Liver (tissue), 3 donors: ENCODE results near the gene S1PR1.

Experiments used
- EGR1 ChIP-seq, 2 donors: IDR thresholded peaks; 2 replicates each; pipeline ENCODE4 v1.6.1; 2016 to 2018; ENCODE audit warnings: antibody characterized with exemption in 2 of 2, low read depth in 2 of 2
- JUND ChIP-seq, 2 donors: IDR thresholded peaks; 2 replicates each; pipeline ENCODE4 v1.6.1; 2016; ENCODE audit warnings: antibody characterized with exemption in 2 of 2
- MAX ChIP-seq: IDR thresholded peaks from 2 replicates; pipeline ENCODE4 v1.6.1; 2016; ENCODE audit warnings: antibody characterized with exemption
- REST ChIP-seq: IDR thresholded peaks from 2 replicates; pipeline ENCODE4 v1.6.1; 2016; ENCODE audit warnings: antibody characterized with exemption, mild to moderate bottlenecking
- RXRA ChIP-seq, 2 donors: IDR thresholded peaks; 2 replicates each; pipeline ENCODE4 v1.6.1; 2017 to 2018; ENCODE audit warnings: antibody characterized with exemption in 2 of 2, mild to moderate bottlenecking in 1 of 2
- TAF1 ChIP-seq: conservative IDR thresholded peaks from 2 replicates; pipeline ENCODE4 v1.6.1; 2016; ENCODE audit warnings: antibody characterized with exemption, mild to moderate bottlenecking
- TF ChIP-seq, protein P1 (sequence below): fragments of 150-350 bp; IDR thresholded peaks from 2 replicates; pipeline ENCODE4 v1.5.1; 2017; ENCODE audit warnings: improper control_type of control experiment, low read depth, low read length; ENCODE audit not compliant: missing input control
- TF ChIP-seq, protein P2 (sequence below): IDR thresholded peaks from 2 replicates; pipeline ENCODE4 v1.6.1; 2016; ENCODE audit warnings: antibody characterized with exemption
- donor health status: healthy.
- donor health status: healthy.

- TF ChIP-seq MAX = no peak
- TF ChIP-seq, protein P1, sequence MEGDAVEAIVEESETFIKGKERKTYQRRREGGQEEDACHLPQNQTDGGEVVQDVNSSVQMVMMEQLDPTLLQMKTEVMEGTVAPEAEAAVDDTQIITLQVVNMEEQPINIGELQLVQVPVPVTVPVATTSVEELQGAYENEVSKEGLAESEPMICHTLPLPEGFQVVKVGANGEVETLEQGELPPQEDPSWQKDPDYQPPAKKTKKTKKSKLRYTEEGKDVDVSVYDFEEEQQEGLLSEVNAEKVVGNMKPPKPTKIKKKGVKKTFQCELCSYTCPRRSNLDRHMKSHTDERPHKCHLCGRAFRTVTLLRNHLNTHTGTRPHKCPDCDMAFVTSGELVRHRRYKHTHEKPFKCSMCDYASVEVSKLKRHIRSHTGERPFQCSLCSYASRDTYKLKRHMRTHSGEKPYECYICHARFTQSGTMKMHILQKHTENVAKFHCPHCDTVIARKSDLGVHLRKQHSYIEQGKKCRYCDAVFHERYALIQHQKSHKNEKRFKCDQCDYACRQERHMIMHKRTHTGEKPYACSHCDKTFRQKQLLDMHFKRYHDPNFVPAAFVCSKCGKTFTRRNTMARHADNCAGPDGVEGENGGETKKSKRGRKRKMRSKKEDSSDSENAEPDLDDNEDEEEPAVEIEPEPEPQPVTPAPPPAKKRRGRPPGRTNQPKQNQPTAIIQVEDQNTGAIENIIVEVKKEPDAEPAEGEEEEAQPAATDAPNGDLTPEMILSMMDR = no peak
- no peak for TF ChIP-seq TAF1
- TF ChIP-seq EGR1 (IDR thresholded peaks at IDR 0.05; ENCODE audit: low read depth in 2 of 2) = no peak
- TF ChIP-seq JUND (IDR thresholded peaks at IDR 0.05) = no peak
- no peak for TF ChIP-seq REST
- TF ChIP-seq, protein P2, sequence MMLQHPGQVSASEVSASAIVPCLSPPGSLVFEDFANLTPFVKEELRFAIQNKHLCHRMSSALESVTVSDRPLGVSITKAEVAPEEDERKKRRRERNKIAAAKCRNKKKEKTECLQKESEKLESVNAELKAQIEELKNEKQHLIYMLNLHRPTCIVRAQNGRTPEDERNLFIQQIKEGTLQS = no peak
- TF ChIP-seq RXRA (IDR thresholded peaks at IDR 0.05) = no peak
These were observed 14.8 kb upstream of the S1PR1 start for GRCh38 chr1:101221945-101222429.
